Measurements from ENCODE around the gene WDR93.
A peak's percentile ranks its signal among the peaks of the same experiment; 100 is the strongest.

GRCh38 chr15:89772932-89773583 lies 82.4 kb downstream of the WDR93 start:
- TF ChIP-seq CTCF (IDR thresholded peaks at IDR 0.05): peak in 1 of 5 experiments; percentile 4
- TF ChIP-seq EP300 (IDR thresholded peaks at IDR 0.05): no peak
- no peak for TF ChIP-seq POLR2A (IDR thresholded peaks at IDR 0.05)
